ENCODE measurements around the gene KIAA1217.

GRCh38 chr10:24344695-24345463 lies 135.9 kb downstream of the KIAA1217 start:
- TF ChIP-seq, protein P1, sequence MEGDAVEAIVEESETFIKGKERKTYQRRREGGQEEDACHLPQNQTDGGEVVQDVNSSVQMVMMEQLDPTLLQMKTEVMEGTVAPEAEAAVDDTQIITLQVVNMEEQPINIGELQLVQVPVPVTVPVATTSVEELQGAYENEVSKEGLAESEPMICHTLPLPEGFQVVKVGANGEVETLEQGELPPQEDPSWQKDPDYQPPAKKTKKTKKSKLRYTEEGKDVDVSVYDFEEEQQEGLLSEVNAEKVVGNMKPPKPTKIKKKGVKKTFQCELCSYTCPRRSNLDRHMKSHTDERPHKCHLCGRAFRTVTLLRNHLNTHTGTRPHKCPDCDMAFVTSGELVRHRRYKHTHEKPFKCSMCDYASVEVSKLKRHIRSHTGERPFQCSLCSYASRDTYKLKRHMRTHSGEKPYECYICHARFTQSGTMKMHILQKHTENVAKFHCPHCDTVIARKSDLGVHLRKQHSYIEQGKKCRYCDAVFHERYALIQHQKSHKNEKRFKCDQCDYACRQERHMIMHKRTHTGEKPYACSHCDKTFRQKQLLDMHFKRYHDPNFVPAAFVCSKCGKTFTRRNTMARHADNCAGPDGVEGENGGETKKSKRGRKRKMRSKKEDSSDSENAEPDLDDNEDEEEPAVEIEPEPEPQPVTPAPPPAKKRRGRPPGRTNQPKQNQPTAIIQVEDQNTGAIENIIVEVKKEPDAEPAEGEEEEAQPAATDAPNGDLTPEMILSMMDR (IDR thresholded peaks at IDR 0.05): no peak
- TF ChIP-seq POLR2AphosphoS5 (IDR thresholded peaks at IDR 0.05) (no peak), POLR2A (IDR thresholded peaks at IDR 0.05) (no peak)

Measured in prostate gland (tissue), 2 donors.